HCEC 1CT (cell line): ENCODE data around the gene ARL10.

Source experiments
- DNase-seq: peaks from one replicate; pipeline ENCODE4 v3.0.0-alpha.2; 2017

ARL10 gene

DNA sequence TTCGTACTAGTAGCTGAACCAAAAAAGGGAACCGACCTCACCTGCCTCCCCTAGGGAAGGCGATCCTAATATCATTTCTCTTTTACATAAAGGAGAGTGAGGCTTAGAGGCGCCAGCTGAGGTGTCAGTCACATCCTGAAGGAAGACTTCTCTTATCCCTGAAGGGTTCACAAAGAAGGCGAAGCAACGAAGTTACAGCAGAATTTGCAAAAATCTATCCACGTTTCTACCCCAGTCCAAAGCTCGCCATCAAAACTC lies 3.1 kb upstream of the ARL10 start:
- no peak for DNase-seq

DNA sequence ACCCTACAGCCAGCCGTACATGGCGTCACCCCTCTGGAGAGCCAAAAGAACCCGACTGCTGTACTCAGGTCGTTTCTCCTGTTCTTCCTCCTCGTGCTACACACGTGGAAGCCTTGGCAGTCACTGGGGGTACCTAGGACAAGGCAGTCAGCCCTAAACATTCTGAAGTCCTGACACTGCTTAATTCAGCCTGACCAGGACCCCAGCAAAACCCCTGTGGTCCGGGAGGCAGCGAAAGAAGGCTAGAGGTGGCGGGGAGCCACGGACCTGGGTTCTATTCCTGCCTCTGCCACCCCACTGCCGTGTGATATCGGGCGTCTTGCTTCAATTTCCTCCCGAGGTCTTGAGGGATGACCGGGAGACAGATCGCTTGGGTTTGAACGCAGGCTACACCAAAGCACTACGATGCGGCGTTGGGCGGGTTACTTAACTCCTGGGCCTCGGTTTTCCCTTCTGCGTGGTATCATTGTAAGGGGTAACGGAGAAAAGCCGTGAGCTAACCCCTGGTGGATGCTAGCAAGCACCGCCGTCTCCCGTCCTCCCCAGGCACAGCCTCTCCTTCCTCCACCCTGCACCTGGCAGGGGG lies 429 bp upstream of the ARL10 start:
- DNase-seq, result peak; percentile 29

DNA sequence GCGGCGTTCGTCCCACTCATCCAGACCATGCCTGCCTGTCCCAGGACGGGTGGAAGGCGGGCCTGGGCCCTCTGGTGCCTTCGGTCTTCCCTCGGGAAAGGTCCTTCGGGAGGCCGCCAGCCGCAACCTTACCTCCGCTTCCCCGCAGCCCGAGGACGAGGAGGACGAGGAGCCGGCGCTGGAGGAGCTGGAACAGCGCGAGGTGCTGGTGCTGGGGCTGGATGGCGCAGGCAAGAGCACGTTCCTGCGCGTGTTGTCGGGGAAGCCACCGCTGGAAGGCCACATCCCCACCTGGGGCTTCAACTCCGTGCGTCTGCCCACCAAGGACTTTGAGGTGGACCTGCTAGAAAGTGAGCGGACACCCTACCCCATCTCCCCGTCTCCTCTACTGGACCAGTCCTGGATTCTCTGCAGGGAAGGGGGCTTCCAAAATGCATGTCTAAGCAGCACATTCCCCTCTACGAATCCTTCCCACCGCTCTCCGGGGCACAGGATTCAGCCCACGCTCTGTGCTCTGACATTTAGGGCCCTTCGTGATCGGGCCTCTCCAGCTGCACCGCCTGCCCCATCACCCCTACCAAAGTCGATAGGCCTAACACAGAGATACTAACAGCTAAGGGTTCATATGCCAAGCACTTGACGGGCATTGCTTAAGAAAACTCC lies 1.1 kb downstream of the ARL10 start:
- no peak for DNase-seq

DNA sequence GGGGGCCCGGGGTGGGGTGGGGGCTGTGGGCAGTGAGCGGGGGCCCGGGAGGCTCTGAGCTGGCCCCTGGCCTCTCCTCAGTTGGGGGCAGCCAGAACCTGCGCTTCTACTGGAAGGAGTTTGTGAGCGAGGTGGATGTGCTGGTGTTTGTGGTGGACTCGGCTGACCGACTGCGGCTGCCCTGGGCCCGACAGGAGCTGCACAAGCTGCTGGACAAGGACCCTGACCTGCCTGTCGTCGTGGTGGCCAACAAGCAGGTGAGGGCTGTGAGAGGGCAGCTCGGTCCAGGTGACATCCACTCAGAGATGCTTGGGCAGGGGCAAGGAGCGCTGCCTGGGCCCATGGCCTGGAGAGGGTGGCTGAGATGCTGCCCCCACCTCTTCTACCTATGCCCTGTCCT lies 3.4 kb downstream of the ARL10 start:
- no peak for DNase-seq

DNA sequence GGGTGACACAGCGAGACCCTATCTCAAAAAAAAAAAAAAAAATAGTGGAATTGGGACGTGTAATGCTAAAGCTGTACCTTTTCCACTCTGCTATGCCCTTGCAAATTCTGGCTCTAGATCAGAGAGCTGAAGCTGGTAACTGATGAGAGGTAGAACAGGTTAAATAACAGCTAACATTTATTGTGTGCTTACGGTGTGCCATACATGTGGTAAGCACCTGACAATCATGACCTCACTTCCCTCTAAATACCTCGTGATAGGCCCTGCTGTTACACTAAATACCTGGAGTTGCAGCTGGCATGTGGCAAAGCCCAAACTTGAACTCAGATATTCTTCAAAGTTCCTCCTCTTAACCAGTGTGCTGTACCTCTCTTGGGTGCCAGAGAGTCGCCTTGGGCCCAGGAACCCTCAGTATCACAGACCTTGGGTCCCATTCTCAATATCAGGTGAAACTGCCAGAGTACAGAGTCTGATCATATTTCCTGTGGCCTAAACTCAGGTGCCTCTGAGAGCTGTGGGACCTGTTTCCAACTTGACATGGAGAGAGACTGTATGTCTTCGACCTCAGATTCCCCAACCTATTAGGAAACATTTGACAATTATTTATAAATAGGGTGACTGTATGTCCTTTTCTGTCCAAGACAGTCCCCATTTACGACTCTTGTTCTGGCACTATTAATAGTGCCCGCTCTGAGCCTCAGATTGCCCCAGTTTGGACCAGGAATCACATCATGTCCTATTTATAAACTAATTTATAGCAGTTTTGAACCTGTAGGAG lies 4.8 kb downstream of the ARL10 start:
- no peak for DNase-seq

DNA sequence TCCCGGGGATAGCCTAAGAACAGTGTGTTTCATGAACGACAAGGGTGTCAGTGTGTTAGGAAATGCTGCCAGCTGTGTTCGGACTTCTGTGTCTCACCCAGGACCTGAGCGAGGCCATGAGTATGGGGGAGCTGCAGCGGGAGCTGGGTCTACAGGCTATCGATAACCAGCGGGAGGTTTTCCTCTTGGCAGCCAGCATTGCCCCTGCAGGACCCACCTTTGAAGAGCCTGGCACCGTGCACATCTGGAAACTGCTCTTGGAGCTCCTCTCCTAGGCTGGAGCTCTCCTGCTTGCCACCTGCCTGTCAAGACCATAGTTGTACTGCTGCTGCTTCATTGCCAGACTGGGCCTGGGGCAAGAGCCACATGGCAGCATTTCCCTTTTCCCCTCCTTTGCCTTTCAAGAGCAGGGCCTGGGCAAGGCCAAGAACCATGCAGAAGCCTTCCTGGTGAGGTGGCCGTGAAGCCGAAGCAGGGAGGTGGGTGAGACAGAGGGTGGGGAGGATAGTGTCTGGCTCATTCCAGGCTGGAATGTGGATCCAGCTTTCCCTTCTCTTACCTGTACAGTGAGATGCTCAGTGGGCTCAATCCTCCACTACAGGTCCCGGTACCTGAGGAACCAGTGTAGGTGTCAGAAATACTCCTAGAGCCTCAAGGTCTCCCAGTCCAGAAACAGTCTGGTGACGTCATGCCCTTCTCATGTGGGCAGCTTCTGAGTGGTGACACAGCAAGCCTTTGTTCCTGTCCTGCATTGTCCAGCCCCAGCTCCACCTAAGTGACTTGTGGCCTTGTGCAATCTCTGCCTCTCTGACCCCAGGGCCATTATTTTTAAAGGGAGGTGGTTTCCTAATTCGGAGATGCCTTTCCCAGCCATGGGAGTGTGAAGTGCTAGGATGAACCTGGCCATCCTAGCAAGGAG lies 6.6 kb downstream of the ARL10 start:
- DNase-seq, result no peak

DNA sequence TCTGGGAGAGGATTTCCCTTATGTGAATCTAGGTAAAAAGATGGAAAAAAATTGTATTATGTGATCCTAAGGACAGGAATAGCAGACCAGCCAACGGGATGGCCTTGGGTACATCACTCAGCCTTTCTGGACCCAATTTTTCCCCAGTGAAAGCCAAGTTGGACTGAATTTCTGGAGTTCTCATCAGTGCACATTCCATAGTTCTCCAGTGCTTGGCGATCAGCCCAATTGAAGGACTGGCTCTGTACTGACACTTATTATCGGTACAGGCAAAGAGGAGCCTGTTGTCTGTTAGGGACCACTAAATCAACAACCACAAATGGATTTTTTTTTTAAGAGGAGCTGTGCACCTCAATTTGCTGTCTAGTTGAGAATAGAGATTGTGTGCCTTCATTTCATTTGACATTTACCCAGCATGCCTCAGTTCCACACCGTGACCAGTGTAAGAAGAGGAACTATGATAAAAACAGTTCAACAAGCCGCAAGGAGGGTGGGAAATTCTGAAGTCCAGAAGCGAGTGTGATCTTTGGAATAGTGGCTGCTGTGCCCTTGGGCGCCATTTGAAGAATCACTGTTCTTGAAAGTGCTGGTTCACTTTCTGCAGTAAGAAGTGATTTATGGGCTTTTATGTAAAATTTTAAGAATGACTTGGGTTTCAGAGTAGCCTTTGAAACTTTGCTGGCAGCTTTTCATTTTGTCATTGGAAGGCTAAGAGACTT lies 8.0 kb downstream of the ARL10 start:
- no peak for DNase-seq

DNA sequence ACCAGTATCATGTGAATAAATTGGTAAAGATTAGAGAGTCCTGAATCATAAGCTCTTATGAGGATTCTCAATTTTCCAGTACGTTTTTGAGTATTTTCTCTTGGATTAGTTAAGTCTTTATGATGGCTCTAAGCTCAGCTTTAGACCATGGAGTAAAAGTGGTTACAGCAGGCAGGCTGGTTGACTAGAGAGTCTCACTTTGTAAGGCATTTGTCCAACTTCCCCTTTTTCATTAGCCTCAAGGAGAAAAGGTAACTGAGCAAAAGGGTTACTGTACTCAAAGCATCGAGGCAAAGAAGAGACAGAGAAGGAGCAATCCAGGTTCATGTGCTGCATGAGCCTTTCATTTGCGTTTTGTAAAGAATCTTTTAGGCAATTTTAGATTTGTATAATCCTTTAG lies 14.6 kb downstream of the ARL10 start:
- no peak for DNase-seq

DNA sequence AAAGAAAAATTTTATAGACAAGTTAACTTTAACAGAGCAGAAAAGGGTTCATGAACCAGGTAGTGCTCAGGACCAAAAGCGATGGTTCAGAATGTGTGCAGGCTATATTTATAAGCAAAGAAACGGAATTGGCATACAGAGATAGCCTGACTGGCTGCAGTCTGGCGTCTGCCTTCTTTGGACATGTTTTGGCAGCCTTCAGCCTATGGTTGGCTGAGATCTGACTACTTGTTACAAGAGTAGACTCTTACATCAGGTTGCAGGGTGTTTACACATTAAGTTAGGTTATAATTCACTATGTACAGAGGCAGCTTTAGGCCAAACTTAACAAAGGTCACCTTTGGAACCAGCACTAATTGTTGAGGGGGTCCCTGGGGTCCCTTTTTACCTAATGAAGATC lies 16.1 kb downstream of the ARL10 start:
- no peak for DNase-seq

DNA sequence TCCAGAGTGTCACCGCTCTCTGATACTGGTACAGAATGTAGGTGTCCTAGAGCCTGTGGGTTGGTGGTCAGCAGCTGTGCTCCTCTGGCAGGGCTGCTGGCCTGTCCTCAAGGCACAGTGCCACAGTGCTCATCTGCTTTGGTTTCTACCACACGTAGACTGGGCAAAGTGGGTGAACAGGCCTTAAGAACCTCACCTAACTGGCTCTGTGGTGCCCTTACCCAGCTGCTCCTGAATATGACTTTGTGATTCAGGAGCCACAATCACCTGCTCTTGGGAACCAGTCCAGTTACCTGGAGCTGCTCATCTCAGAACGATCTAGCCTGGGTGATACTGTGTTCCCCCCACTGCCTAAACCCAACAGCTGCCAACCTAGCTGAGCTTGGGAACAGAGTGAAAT lies 16.7 kb downstream of the ARL10 start:
- no peak for DNase-seq

DNA sequence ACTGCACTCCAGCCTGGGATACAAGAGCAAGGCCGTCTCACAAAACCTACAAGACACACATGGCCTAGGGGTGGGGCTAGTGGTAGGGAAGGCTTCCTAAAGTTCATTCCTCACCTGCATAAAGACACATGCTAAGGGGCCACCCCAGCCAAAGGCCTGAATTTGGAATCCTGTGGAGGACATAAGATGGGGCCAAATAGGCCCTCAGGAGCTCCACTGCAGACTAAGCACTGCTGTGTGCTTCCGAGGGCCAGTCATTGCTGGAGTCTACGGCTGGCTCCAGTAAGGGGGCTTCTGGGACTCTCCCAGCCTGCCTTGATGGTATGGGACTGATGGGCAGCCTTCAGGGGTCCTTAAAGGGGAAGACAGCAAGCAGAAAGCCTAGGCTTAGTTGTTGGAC lies 17.4 kb downstream of the ARL10 start:
- no peak for DNase-seq

DNA sequence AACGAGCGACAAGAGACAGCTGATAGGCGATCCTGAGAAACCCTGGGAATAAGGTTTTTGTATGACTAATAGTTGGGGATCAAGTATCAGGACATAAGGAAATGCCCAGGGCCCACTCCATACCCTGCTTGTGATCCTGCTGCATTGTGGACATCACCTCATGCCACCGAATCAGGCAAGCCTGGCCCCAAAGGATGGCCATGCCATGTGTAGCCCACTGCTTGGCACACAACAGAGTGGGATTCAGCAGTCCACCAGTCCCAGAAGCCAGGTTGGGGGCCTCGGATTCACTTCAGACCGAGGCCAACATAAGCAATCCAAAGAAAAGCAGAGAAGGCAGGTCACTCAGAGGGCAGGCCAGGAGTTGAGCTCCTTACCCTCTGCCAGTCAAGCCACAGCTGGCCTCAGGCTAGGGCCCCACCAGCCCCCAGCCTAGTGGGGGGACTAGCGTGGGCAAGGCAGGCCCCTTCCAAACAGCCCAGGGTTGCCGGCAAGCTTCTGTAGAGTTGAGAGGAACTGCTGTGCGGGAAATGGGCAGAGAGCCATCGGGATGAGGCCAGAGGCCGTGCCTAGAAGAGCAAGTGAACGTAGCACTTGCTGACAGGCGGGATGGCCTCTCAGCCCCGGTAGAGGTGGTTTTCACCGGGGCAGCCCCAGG lies 18.1 kb downstream of the ARL10 start:
- no peak for DNase-seq

DNA sequence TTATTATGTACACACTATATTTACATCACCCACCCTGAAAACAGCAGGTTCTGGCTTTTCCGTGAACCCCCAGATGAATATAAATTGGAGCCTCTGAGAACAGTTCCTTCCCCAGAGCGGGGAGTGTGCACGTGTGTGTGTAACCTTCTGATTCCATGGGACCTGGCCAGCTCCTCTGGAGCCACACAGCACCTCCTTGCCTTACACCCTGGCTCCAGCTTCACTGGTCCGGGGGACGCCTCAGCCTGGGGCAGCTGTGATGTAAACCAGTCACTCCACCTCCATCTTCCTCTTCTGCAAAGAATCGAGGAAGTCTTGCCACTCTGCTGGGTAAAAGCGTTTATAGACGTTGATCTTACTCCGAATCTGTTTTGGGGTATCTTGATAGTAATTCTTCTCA lies 18.7 kb downstream of the ARL10 start:
- no peak for DNase-seq

DNA sequence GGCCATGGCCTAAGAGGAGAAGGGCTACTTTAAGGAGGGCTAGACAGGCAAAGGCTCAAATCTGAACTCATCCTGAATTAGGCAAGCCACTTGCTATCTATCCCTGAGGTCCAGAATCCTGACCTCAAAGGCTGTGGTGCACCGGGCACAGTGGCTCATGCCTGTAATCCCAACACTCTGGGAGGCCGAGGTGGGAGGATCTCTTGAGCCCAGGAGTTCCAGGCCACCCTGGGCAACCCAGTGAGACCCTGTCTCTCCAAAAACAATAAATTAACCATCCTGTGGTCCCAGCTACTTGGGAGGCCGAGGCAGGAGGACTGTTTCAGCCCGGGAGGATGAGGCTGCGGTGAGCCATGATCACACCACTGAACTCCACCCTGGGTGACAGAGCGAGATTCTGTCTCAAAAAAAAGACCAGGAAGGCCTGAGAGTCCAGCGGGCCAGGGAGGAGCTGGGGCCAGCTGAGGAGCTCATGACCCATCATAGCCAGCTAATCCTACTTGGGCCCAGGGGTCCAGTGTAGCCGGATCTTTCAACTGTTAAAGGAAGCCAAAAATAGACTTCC lies 19.2 kb downstream of the ARL10 start:
- no peak for DNase-seq

DNA sequence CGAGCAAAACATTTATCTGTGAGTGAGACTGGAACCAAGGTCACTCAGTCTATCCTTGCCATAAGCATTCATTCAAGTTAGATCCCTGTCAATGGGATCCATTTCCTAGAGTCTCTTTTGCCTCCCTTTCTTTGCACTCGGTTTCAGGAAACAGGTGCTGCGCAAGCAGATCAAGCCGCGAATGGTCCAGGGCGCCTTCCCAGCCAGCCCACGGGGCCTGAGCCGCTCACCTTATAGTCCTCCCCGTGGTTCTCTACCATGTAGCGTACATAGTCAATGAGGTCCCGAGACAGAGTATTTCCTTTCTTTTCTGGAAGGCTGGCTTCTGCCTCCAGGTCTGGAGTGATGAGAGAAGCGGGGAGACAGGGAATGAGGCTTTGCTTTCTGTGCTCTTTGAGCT lies 19.7 kb downstream of the ARL10 start:
- DNase-seq, result no peak

DNA sequence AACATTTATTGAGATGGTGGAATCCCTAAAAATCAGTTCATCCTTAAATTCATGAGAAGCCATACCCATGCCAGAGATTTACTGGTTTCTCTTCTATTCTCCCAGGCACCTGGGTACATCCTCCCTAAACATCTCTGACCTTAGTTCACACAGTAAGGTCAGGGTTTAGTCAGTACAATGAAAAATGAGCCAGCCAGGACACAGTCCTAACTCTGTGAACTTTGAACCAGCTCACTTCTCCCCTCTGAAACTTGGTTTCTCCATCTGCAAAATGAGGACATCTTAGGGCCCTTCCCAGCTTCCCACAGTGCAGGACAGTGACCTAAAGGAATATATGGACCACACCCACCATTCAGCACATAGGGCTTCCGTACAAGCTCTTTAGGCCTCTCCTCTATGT lies 21.2 kb downstream of the ARL10 start:
- no peak for DNase-seq

DNA sequence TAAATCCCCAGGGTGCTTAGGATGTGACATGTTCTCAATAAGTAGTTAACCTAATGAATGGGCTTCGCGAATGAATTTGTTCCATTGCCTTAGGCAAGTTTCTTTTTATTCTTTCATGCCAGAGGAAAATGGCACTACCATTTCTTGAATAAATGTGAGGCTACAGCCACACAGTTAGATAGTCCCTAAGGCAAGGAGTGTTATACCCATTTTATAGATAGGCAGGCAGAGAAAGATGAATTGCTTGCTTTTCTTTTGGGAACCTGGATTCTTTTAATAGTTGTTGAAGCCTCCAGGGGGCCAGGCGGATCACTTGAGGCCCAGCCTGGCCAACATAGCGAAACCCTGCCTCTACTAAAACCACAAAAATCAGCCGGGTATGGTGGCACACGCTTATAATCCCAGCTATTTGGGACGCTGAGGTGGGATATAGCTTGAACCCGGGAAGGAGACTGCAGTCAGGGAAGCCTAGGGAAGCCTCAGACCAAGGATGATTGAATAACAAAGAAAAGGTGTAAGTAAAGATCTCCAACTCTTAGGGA lies 22.2 kb downstream of the ARL10 start:
- no peak for DNase-seq

DNA sequence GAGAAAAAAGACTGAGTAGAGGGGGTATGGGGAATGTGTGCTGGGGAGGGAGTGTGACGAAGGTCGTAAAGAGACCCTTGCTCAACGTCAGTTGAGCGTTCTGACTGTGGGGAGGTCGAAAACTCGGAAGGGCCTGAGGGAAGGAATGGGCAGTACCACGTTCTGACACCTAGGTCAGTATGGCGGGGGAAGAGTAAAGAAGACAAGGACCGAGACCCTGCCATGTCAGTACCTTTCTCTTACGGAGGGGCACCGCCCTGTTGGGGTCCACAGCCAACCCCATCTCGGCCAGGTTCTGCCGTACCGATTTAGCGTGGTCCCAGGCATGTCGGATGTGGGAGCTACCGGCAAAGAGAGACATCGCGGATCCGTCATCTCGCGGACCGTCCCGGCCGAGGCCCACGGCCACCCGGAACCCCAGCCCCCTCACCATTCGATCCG lies 22.7 kb downstream of the ARL10 start:
- DNase-seq, result peak; percentile 13

DNA sequence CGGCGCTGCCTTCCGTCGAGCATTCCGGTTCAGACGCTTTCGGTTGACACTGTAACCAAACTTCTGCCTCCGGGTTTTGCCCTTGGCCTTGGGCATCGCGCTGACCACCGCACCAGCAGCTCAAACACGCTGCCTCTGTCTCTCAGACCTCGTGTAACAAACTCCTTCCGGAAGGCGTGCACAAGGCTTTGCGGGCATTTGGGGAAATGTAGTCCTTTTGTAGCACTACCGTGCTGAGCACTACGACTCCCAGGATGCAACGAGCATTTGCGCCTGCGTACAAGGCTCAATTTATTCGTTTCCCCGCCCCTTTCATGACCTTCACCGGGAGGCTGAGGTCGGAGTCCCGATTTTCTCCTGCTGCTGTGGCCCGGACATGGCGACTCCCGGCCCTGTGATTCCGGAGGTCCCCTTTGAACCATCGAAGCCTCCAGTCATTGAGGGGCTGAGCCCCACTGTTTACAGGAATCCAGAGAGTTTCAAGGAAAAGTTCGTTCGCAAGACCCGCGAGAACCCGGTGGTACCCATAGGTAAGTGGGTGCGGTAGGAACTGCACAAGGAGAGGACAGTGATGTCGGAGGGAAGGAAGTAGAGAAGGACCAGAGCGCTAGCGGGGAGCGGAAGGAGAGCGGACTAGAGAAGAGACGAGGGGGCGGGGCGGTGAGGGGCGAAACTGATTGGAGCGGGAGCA lies 23.3 kb downstream of the ARL10 start, which contains the start of the genes HIGD2A and NOP16:
HIGD2A (plus strand) TSS at position 308 of the 691 bp plus-strand sequence; CDS start at position 377, 69 bp downstream.
NOP16 (minus strand) TSS at position 155 of the 691 bp plus-strand sequence; CDS start at position 96, 59 bp downstream.
- DNase-seq, result peak; percentile 99
